ENCODE results near the gene IL36A. TPM values are rescaled to one million over a fixed set of nuclear protein-coding genes. Genes with fewer than 3 reads are reported as not detected.

The IL36A gene
- total RNA-seq, 4 donors from 2014 or later = not detected

DNA sequence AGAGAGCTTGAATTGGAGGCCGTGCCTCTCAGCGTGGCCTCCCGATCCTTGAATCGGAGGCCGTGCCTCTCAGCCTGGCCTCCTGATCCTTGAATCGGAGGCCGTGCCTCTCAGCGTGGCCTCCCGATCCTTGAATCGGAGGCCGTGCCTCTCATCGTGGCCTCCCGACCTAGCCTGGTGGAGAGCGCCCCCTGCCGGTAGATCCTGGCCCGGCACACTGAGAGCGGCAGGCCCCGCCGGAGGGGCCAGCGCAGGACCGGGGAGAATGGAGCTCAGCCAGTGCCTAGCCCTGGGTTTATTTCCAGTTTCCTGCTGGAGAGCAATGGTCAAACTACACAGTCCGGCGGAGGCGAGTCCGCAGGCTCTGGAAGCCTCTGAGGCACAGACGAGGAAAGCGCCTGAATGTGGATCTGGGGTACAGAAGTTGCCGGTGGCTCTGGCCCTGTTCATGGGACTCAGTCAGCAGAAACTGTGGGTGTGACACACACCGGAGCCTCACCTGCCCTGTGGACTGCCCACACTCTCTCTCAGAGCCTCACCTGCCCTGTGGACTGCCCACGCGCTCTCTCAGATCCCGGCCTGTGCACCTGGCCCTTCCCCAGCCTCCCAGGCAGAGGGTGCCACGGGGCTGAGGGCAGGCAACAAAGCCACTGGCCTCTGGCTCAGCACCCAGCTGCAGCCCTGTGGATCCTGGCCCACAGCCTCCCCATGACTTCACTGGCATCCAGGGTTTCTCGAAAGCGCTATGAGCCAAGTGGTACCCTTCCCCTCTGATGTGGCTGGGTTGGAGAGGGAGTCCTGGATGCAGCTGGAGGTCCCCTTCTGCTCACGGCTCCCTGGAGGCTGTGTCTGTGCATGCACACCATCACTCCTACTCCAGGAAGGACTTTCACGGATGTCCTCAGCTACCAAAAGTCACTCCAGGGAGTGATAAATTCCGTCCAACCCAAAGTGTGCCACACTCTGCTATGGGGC lies 45.9 kb downstream of the IL36A start:
- H3K4me1 ChIP-seq = no peaks in the 10 kb centered on the region
- H3K36me3 ChIP-seq = no peaks in the 10 kb centered on the region
- H3K9me3 ChIP-seq = no peaks in the 10 kb centered on the region
- DNase-seq = no peak
- no peak overlapping the region for H3K27ac ChIP-seq
- H3K4me3 ChIP-seq = no peak overlapping the region
- intact Hi-C loops (cut with DNase I; ENCODE audit: low total_unique reads) = no loop called here
- TF ChIP-seq, protein P1, sequence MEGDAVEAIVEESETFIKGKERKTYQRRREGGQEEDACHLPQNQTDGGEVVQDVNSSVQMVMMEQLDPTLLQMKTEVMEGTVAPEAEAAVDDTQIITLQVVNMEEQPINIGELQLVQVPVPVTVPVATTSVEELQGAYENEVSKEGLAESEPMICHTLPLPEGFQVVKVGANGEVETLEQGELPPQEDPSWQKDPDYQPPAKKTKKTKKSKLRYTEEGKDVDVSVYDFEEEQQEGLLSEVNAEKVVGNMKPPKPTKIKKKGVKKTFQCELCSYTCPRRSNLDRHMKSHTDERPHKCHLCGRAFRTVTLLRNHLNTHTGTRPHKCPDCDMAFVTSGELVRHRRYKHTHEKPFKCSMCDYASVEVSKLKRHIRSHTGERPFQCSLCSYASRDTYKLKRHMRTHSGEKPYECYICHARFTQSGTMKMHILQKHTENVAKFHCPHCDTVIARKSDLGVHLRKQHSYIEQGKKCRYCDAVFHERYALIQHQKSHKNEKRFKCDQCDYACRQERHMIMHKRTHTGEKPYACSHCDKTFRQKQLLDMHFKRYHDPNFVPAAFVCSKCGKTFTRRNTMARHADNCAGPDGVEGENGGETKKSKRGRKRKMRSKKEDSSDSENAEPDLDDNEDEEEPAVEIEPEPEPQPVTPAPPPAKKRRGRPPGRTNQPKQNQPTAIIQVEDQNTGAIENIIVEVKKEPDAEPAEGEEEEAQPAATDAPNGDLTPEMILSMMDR (IDR thresholded peaks at IDR 0.05) = no peak
- no peak for TF ChIP-seq POLR2A (IDR thresholded peaks at IDR 0.05)
- no peaks in the 10 kb centered on the region for H3K27me3 ChIP-seq

DNA sequence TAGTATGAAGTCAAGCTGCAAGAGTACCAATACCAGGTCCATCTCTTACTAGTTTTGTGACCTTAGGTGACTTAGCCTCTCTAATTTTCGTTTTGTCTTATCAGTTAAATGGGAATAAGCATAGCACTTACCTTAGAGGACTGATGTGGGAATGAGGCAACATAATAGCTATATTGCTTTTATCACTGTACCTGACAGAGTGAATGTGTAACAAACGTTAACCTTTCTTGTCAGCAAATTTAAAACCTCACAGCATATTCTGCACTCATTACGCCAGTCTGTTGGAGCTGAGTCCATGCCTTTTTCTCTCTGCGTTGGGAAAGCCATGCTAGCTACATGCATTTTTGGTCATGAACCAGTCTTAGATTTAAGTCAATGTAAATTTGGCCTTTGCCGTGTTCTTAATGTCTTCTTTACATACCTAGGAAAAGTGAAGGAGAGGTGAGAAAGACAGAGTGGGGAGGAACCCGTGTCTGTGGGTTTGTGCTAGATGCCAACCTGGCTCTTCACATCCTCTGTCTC lies 47.2 kb downstream of the IL36A start, which contains the start of gene IL36B:
Gene IL36B, minus strand, starts transcription at position 472 of the 522 bp plus-strand sequence.
- Histone ChIP-seq H3K9me3 (no peaks in the 10 kb centered on the region), H3K36me3 (no peaks in the 10 kb centered on the region)
- intact Hi-C loops (cut with DNase I; ENCODE audit: low total_unique reads) = no loop called here

DNA sequence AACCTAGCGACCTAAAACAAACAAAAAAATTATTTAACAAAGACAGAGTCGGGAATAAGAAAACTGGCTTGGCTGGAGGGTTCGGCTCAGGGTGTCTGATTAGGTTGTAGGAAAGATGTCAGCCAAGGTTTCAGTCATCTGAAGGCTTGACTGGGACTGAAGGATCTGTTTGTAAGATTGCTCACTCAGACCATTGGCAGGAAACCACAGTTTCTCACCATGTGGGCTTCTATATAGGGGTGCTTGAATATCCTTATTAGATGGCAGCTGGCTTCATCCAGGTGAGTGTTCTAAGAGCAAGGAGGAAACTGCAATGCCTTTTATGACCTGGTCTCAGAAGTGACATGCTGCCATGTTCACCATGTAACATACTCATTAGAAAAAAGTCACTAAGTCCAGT lies 48.4 kb downstream of the IL36A start:
- H3K4me1 ChIP-seq = no peaks in the 10 kb centered on the region
- no peak for DNase-seq
- H3K27ac ChIP-seq = no peak overlapping the region
- no peaks in the 10 kb centered on the region for H3K27me3 ChIP-seq
- H3K9me3 ChIP-seq = no peaks in the 10 kb centered on the region
- TF ChIP-seq, protein P1 (IDR thresholded peaks at IDR 0.05) = no peak
- intact Hi-C loops (cut with DNase I; ENCODE audit: low total_unique reads) = no loop called here
- H3K36me3 ChIP-seq = no peaks in the 10 kb centered on the region
- H3K4me3 ChIP-seq = no peak overlapping the region

More for the DNA sequence above, 47.2 kb downstream of the IL36A start, which contains the start of gene IL36B:
- no peak for DNase-seq
- no peaks in the 10 kb centered on the region for H3K27me3 ChIP-seq
- H3K4me3 ChIP-seq = no peak within 1 kb of the TSS
- no peak for TF ChIP-seq POLR2A (IDR thresholded peaks at IDR 0.05)
- TF ChIP-seq, protein P1 (IDR thresholded peaks at IDR 0.05) = no peak
- H3K4me1 ChIP-seq = no peaks in the 10 kb centered on the region
- no peak within 1 kb of the TSS for H3K27ac ChIP-seq

DNA sequence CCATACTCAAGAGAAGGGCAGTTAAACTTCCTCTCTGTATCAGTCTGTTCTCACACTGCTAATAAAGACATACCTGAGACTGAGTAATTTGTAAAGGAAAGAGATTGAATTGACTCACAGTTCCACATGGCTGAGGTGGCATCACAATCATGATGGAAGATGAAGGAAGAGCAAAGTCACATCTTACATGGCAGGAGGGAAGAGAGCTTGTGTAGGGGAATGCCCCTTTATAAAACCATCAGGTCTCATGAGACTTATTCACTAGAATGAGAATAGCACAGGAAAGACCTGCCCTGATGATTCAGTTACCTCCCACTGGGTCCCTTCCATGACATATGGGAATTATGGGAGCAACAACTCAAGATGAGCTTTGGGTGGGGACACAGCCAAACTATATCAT lies 48.8 kb downstream of the IL36A start:
- no peak overlapping the region for H3K27ac ChIP-seq
- H3K9me3 ChIP-seq = no peaks in the 10 kb centered on the region
- H3K4me3 ChIP-seq = no peak overlapping the region
- intact Hi-C loops (cut with DNase I; ENCODE audit: low total_unique reads) = no loop called here
- DNase-seq = no peak
- TF ChIP-seq, protein P1 (IDR thresholded peaks at IDR 0.05) = no peak
- no peak for TF ChIP-seq POLR2A (IDR thresholded peaks at IDR 0.05)
- H3K27me3 ChIP-seq = no peaks in the 10 kb centered on the region
- H3K36me3 ChIP-seq = no peaks in the 10 kb centered on the region
- H3K4me1 ChIP-seq = no peaks in the 10 kb centered on the region

DNA sequence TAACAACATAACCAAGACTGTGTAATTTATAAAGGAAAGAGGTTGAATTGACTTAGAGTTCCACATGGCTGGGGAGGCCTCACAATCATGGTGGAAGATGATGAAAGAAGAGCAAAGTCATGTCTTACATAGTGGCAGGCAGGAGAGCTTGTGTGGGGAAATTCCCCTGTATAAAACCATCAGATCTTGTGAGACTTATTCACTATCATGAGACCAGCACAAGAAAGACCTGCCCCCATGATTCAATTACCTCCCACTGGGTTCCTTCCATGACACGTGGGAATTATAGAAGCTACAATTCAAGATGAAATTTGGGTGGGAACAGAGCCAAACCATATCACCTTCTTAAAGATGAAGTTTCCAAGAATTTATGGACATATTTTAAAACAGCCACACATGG lies 51.3 kb downstream of the IL36A start:
- no peak for DNase-seq
- Histone ChIP-seq H3K36me3 (no peaks in the 10 kb centered on the region), H3K9me3 (no peaks in the 10 kb centered on the region), H3K27me3 (no peaks in the 10 kb centered on the region), H3K4me1 (no peaks in the 10 kb centered on the region), H3K4me3 (no peak overlapping the region), H3K27ac (no peak overlapping the region)
- TF ChIP-seq, protein P1 (IDR thresholded peaks at IDR 0.05) = no peak
- no peak for TF ChIP-seq POLR2A (IDR thresholded peaks at IDR 0.05)
- intact Hi-C loops (cut with DNase I; ENCODE audit: low total_unique reads) = no loop called here
